GM19351 (cell line): ENCODE data around the gene STMN3.

Source experiments
- ATAC-seq: cut with Tn5 transposase; IDR thresholded peaks from one replicate; pipeline ENCODE4 v1.9.1; 2021; ENCODE audit warnings: mild to moderate bottlenecking, moderate library complexity; ENCODE audit not compliant: unreplicated experiment

The STMN3 gene

GRCh38 chr20:63591147-63591533 is 62.1 kb downstream of the STMN3 start:
- ATAC-seq: no peak

- no peak for ATAC-seq
Measured at GRCh38 chr20:63590218-63591146, 62.7 kb downstream of the STMN3 start.
